Gastroesophageal sphincter (tissue), 3 donors: ENCODE measurements around the gene TTC24.

Experiments
- CTCF ChIP-seq, 4 experiments: fragments of 200-600 bp in 2 of 4; fragments of 450-650 bp in 2 of 4; sonication (generic) in 1 of 4; IDR thresholded peaks; one replicate each; pipeline ENCODE4 v1.5.1; 2017 to 2019; ENCODE audit warnings: antibody characterized with exemption in 4 of 4, mild to moderate bottlenecking in 2 of 4, moderate library complexity in 2 of 4
- EP300 ChIP-seq: sonication (generic); formaldehyde crosslinking; IDR thresholded peaks from one replicate; pipeline ENCODE4 v1.6.1; 2017; ENCODE audit warnings: antibody characterized with exemption, mild to moderate bottlenecking
- POLR2A ChIP-seq, 2 donors: fragments of 450-650 bp; IDR thresholded peaks; one replicate each; pipeline ENCODE4 v1.6.1; 2017; ENCODE audit warnings: antibody characterized with exemption in 2 of 2, mild to moderate bottlenecking in 2 of 2, moderate library complexity in 1 of 2
- POLR2AphosphoS5 ChIP-seq: sonication (generic); formaldehyde crosslinking; IDR thresholded peaks from one replicate; pipeline ENCODE4 v1.6.1; 2017; ENCODE audit warnings: antibody characterized with exemption

- TF ChIP-seq POLR2AphosphoS5 (no peak), CTCF (IDR thresholded peaks at IDR 0.05) (no peak), POLR2A (IDR thresholded peaks at IDR 0.05) (no peak), EP300 (no peak)
Observed at GRCh38 chr1:156594190-156594589, 14.7 kb downstream of the TTC24 start.
